ENCODE measurements around the gene POU6F2. TPM values are rescaled to one million over a fixed set of nuclear protein-coding genes. Genes with fewer than 3 reads are reported as not detected.

POU6F2 gene
- total and polyA plus RNA-seq, 9 of the 15 experiments (the other 6 are each of a cell fraction or from before 2014, with no cell fraction given): 0.29 to 1.5 (median 0.96) TPM

- no TSS peak for BruUV-seq (replicated peaks)
- no peak overlapping the region for H3K9ac ChIP-seq (ENCODE audit: insufficient read depth in 1 of 2, low read depth in 2 of 2, low read length in 2 of 2)
- no peak for ATAC-seq
- ChIA-PET POLR2A (no interaction called here), CTCF (ENCODE audit: low intra/inter-chr PET ratio) (no interaction called here)
- no peak overlapping the region for H3K27ac ChIP-seq (ENCODE audit: extremely low read depth, low read depth, low read length)
- intact Hi-C loops (cut with micrococcal nuclease) (no loop called here), in situ Hi-C loops (cut with MboI) (no loop called here)
- H3K36me3 ChIP-seq (ENCODE audit: control insufficient read depth, insufficient read depth, low read length): no peaks in the 10 kb centered on the region
- TF ChIP-seq CAMTA2 (CRISPR knock-in tag; conservative IDR thresholded peaks at IDR 0.05): no peak
- TF ChIP-seq KAT7 (CRISPR knock-in tag; IDR thresholded peaks at IDR 0.05; ENCODE audit: borderline replicate concordance): no peak
- TF ChIP-seq, protein P1, sequence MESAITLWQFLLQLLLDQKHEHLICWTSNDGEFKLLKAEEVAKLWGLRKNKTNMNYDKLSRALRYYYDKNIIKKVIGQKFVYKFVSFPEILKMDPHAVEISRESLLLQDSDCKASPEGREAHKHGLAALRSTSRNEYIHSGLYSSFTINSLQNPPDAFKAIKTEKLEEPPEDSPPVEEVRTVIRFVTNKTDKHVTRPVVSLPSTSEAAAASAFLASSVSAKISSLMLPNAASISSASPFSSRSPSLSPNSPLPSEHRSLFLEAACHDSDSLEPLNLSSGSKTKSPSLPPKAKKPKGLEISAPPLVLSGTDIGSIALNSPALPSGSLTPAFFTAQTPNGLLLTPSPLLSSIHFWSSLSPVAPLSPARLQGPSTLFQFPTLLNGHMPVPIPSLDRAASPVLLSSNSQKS (CRISPR knock-in tag; IDR thresholded peaks at IDR 0.05): no peak
- TF ChIP-seq ZNF274 (IDR thresholded peaks at IDR 0.05; ENCODE audit: borderline replicate concordance, low read depth, low read length): no peak
- no peak for TF ChIP-seq ZNF121 (CRISPR knock-in tag; conservative IDR thresholded peaks at IDR 0.05)
- TF ChIP-seq NR2C1 (IDR thresholded peaks at IDR 0.05): no peak
- no peak for TF ChIP-seq NR2C1 (tag; IDR thresholded peaks at IDR 0.05)
- no peak for TF ChIP-seq TRIM28 (IDR thresholded peaks at IDR 0.05)
- TF ChIP-seq KLF10 (CRISPR knock-in tag; IDR thresholded peaks at IDR 0.05): no peak
- no peak for TF ChIP-seq ZNF644 (tag; IDR thresholded peaks at IDR 0.05; ENCODE audit: low read depth)
- TF ChIP-seq CBX1 (IDR thresholded peaks at IDR 0.05; ENCODE audit: low read depth): no peak
- no peak for TF ChIP-seq ZBED1 (IDR thresholded peaks at IDR 0.05)
- TF ChIP-seq, protein P2, sequence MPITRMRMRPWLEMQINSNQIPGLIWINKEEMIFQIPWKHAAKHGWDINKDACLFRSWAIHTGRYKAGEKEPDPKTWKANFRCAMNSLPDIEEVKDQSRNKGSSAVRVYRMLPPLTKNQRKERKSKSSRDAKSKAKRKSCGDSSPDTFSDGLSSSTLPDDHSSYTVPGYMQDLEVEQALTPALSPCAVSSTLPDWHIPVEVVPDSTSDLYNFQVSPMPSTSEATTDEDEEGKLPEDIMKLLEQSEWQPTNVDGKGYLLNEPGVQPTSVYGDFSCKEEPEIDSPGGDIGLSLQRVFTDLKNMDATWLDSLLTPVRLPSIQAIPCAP (CRISPR knock-in tag; IDR thresholded peaks at IDR 0.05; ENCODE audit: borderline replicate concordance): no peak
- no peak for TF ChIP-seq STAT6 (CRISPR knock-in tag; IDR thresholded peaks at IDR 0.05)
- no peak for DNase-seq (ENCODE audit: extremely low read depth in 1 of 4, low spot score in 3 of 4)
- WGBS (ENCODE audit: insufficient coverage, low coverage, missing lambda C conversion rate): 0% methylated on average over 4 of the region's 4 CpGs
- H3K79me2 ChIP-seq (ENCODE audit: control insufficient read depth, insufficient read depth, low read length): no peaks in the 10 kb centered on the region
- H3K9me1 ChIP-seq (ENCODE audit: control insufficient read depth, insufficient read depth, low read length): no peaks in the 10 kb centered on the region
- FAIRE-seq: no peak
- no peak overlapping the region for H3K4me2 ChIP-seq (ENCODE audit: insufficient read depth, low read length)
- no peak overlapping the region for H3K4me3 ChIP-seq
- H3K9me3 ChIP-seq (replicated peaks; ENCODE audit: control insufficient read depth, insufficient read depth, low read depth, low read length): no peaks in the 10 kb centered on the region
- no peaks in the 10 kb centered on the region for H4K20me1 ChIP-seq (replicated peaks; ENCODE audit: control insufficient read depth, insufficient read depth, low read length)
- H2AFZ ChIP-seq (ENCODE audit: low read depth, low read length): no peak overlapping the region
- H3K27me3 ChIP-seq (ENCODE audit: control insufficient read depth in 2 of 2, insufficient read depth in 2 of 2, low read length in 2 of 2): peaks cover 17 to 28% of the 10 kb centered on the region in 2 experiments
- no peaks in the 10 kb centered on the region; a peak in 1 of 5 replicates for H3K4me1 ChIP-seq (replicated peaks in 1 of 2; ENCODE audit: control insufficient read depth in 2 of 2, insufficient read depth in 2 of 2, low read length in 2 of 2)
Measured at GRCh38 chr7:39313376-39313775, 335.7 kb downstream of the POU6F2 start.
